HG03159 (cell line): ENCODE results near the gene ARIH1.
A peak's percentile ranks its signal among the peaks of the same experiment; 100 is the strongest.

Experiments used
- ATAC-seq: cut with Tn5 transposase; IDR thresholded peaks from one replicate; pipeline ENCODE4 v1.9.1; 2021; ENCODE audit warnings: mild to moderate bottlenecking, moderate library complexity; ENCODE audit not compliant: unreplicated experiment

ARIH1 gene

GRCh38 chr15:72486144-72486543, 12.0 kb downstream of the ARIH1 start:
- no peak for ATAC-seq

GRCh38 chr15:72487070-72487797, 13.1 kb downstream of the ARIH1 start:
- no peak for ATAC-seq

DNA sequence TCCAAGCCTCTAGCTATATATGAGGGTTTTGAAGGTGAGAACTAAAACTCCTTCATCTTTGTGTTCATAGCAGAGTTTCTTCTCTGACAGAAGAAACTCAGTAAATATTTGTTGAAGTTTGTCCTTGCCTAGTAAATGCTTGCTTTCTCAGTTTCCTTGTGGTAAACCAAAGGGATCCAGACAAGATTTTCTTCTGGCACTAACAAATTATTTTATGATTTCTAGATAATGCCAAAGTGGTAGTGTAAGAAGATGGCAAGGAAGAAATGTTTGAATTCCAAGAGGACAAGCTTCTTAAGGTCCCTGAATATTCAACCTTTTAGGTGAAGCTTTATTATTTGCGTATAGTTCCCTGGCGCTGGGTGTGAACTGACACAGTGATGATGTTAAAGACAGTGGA, 14.4 kb downstream of the ARIH1 start:
- no peak for ATAC-seq

DNA sequence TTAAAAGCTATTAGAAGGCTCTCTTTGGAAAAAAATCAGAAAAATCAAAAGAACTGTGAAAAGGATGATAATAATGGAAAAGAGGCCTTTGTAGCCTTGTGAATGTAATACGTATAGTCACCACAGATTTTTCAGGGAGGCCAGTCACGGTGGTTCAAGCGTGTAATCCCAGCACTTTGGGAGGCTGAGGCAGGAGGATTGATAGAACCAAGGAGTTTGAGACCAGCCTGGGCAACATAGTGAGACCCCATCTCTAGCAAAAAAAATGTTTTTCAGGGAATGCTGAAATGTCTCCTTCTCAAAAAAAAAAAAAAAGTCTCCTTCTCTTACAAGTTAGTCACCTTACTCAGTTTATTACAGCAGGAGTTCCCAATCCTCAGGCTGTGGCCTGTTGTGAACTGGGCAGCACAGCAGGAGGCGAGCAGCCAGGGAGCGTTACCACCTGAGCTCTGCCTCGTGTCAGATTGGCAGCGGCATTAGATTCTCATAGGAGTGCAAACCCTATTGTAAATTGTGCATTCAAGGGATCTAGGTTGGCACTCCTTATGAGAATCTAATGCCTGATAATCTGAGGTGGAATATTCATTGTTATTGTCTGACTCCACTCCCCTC, 15.9 kb downstream of the ARIH1 start:
- no peak for ATAC-seq

GRCh38 chr15:72491768-72492167, 17.6 kb downstream of the ARIH1 start:
- no peak for ATAC-seq

DNA sequence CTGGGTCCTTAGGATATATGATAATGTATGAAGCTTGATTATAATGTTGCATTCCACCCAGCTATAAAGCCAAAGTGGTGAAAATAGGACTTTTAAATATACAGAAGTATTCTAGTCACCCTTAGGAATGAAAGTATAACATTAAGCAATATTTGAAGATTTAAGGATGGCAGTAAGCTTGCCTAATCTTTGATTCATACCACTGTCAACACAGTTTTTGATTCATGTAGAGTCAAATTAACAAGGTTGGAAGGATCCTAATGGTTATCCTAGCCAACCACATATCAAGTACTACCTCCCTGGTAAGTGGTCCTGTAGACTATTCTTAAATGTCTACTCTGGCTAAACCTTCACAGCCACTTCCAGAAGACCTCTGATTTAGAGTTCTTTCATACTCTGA, 18.6 kb downstream of the ARIH1 start:
- no peak for ATAC-seq

- no peak for ATAC-seq
These were observed 19.1 kb downstream of the ARIH1 start for GRCh38 chr15:72493220-72493619.

DNA sequence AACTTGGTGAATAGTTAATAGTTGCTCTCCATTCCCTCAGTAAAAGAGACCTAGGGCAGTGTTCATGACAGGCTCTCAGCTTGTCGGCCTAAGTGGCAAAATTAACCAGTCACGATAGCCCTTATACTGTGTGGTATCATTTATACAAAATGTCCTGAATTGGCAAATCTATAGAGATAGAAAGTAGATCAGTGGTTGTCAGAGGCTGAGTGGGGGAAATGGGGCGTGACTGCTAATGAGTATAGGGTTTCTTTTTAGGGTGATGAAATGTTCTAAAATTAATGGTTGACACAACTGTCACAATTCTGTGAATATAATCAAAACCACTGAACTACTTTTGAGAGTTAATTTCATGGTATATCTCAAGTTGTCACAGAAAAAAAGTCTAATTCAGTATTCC, 20.9 kb downstream of the ARIH1 start:
- peak; percentile 45 for ATAC-seq

GRCh38 chr15:72496783-72497182, 22.7 kb downstream of the ARIH1 start:
- ATAC-seq: no peak

DNA sequence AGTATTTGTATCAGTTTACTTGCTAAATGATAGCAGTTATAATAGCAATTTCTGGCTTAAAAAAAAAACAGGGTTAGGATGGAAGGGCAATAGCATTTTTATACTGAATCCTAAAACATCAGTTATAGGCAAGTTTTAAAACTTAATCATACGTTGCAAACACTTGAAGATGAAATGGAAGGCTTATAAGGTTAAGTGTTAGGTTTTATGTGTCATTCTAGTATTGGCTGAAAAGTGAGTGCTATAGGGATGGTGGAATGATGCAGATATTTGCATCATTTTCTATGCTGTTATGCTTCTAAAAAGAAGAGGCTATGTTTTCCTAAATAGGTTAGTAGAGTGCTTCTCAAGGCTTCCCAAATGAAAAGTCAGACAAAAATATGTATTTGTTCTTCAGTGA, 23.3 kb downstream of the ARIH1 start:
- ATAC-seq: no peak

- no peak for ATAC-seq
These were observed 28.2 kb downstream of the ARIH1 start for GRCh38 chr15:72502220-72502809.

- no peak for ATAC-seq
These were observed 29.0 kb downstream of the ARIH1 start for GRCh38 chr15:72503147-72503546.

DNA sequence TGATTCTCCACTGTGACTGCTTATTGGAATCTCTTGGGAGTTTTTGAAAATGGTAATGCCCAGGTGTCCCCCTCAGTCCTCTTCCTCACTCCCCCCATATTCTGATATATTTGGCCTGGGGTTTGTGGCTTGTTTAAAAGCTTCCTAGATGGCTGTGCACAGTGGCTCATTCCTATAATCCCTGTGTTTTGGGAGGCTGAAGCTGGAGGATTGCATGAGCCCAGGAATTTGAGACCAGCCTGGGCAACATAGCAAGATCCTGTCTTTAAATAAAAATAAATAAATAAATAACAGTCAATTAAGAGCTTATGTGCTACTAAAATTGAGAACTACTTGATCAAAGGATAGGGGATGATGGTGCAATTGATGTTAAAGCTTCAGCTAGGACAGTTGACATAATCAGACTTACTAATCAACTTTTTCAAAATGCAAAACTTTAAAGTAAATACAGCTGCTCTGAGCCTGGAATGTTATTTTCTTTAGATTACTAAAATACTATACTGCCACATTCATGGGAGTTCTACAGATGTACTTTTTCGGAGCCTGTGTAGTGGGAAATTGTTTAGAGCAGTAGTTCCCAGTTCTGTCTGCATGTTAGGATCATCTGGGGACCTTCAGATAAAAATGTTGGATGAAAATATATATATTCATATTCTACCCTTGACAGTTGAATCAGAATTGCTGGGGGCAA, 33.4 kb downstream of the ARIH1 start:
- no peak for ATAC-seq

- no peak for ATAC-seq
These were observed 35.4 kb downstream of the ARIH1 start for GRCh38 chr15:72509484-72509883.

GRCh38 chr15:72511536-72511935, 37.4 kb downstream of the ARIH1 start:
- ATAC-seq: no peak

DNA sequence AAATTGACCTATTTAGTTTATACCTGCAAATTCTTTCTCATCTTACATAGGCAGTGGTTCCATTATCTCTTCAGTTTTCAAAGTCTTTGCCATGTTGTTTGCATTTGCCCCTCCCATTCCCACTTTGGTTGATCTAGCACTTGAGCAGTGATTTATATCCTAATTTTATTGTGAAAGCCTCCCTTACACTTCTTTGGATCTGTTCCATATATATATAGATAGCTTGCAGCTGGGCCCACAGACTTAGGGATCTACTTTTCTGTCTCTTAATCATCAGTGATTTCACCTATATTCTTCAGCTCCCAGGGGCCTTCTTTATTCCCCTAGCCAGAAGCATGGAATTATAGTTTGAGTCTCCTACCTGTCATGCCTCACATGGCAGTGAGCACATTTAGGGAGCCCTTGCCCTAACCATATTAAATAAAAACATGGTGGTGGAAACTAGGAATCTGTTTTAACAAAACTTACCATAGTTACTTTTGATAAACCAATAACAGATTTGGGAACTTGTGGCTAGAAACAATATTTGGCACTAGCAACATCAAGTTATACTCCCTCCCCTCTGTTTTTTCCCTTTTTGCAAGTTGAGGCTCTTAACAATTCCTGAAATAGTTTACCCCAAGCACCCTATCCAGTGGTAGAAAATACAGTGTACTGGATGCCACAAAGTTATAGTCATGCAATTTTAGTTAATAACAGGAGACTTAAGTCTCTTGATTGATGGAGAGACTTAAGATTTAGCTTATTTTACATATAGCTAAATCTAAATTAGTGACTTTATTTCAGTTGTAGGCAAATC, 41.7 kb downstream of the ARIH1 start:
- no peak for ATAC-seq

- no peak for ATAC-seq
These were observed 42.6 kb downstream of the ARIH1 start for GRCh38 chr15:72516777-72517176.

- ATAC-seq: no peak
These were observed 47.6 kb downstream of the ARIH1 start for GRCh38 chr15:72521682-72522081.

GRCh38 chr15:72532991-72533601, 59.0 kb downstream of the ARIH1 start:
- no peak for ATAC-seq

DNA sequence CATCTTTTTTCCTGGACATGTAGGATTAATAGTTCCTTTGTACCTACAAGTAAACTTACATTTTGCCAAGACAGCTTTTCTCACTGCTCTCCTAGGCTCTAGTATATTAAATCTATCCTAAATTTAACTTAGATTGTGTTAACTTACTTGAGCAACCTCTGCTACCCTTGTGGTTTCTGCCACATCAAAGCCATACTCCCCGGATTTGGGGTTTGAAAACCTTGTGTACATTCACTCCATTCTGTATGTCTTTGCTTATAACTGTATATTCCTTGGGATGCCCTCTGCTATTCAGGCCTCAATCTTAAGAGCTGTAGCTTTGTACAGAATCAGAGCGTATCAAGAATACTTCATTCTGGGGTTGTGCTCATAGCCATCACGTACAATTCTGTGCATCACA, 60.4 kb downstream of the ARIH1 start:
- no peak for ATAC-seq

GRCh38 chr15:72535911-72536310, 61.8 kb downstream of the ARIH1 start:
- ATAC-seq: no peak
